SK-N-SH (cell line): ENCODE data around the gene ZC3H13. TPM values are rescaled to one million over a fixed set of nuclear protein-coding genes. Genes with fewer than 3 reads are reported as not detected.

Experiments used
- CTCF ChIA-PET: fragments of 300-600, 350-600 bp; formaldehyde crosslinking; extraction: SDS; loops from one replicate; lab custom pipeline; 2021; lab: Yijun Ruan, JAX
- POLR2A ChIA-PET: fragments of 350-600 bp; sonication (Branson Sonifier 250); formaldehyde crosslinking; extraction: SDS; loops from one replicate; lab custom pipeline; 2020; ENCODE audit warnings: antibody characterized with exemption, inconsistent platforms; lab: Yijun Ruan, JAX
- DNase-seq: peaks from one replicate; pipeline ENCODE4 v3.0.0; 2012
- H2AFZ ChIP-seq: fragments of 200-600 bp; sonication (generic); 2 replicates; pipeline ENCODE4 v1.8.1; 2016; ENCODE audit warnings: antibody characterized with exemption, mild to moderate bottlenecking, low read depth
- H3F3A ChIP-seq: fragments of 200-600 bp; sonication (generic); replicated peaks from 2 replicates; pipeline ENCODE3; 2016; ENCODE audit warnings: antibody characterized with exemption, mild to moderate bottlenecking; ENCODE audit not compliant: insufficient read depth
- H3K27ac ChIP-seq, 2 experiments: fragments of 200-500 bp in 1 of 2; fragments of 200-600 bp in 1 of 2; sonication (Bioruptor generic) in 1 of 2; sonication (generic), shearing (Covaris generic) in 1 of 2; 2 replicates each; pipeline versions ENCODE4 v1.5.1 to v1.6.1; 2014 to 2016; ENCODE audit warnings: low read depth in 2 of 2, inconsistent platforms in 1 of 2, low read length in 1 of 2, mild to moderate bottlenecking in 1 of 2, mixed read lengths in 1 of 2
- H3K27me3 ChIP-seq: fragments of 200-600 bp; sonication (generic), shearing (Covaris generic); 2 replicates; pipeline ENCODE4 v1.6.1; 2016; ENCODE audit warnings: mixed run types; ENCODE audit not compliant: insufficient read depth
- H3K36me3 ChIP-seq, 2 experiments: fragments of 200-500 bp in 1 of 2; fragments of 200-600 bp in 1 of 2; sonication (Bioruptor generic) in 1 of 2; sonication (generic) in 1 of 2; replicated peaks in 1 of 2; 2 replicates each; pipeline versions ENCODE3 to v1.5.1; 2014 to 2016; ENCODE audit warnings: low read length in 1 of 2, mild to moderate bottlenecking in 1 of 2; ENCODE audit not compliant: insufficient read depth in 2 of 2, control insufficient read depth in 1 of 2
- H3K4me1 ChIP-seq, 2 experiments: fragments of 200-500 bp in 1 of 2; fragments of 200-600 bp in 1 of 2; sonication (Bioruptor generic) in 1 of 2; sonication (generic), shearing (Covaris generic) in 1 of 2; 2 replicates each; pipeline versions ENCODE4 v1.5.1 to v1.6.1; 2014 to 2016; ENCODE audit warnings: low read depth in 1 of 2, low read length in 1 of 2, mixed run types in 1 of 2; ENCODE audit not compliant: insufficient read depth in 2 of 2, control insufficient read depth in 1 of 2
- H3K4me2 ChIP-seq: fragments of 200-600 bp; sonication (generic), shearing (Covaris generic); 2 replicates; pipeline ENCODE4 v1.6.1; 2017; ENCODE audit warnings: mixed run types
- H3K4me3 ChIP-seq, 2 experiments: fragments of 200-500 bp in 1 of 2; fragments of 200-600 bp in 1 of 2; sonication (Bioruptor generic) in 1 of 2; sonication (generic), shearing (Covaris generic) in 1 of 2; 2 replicates each; pipeline versions ENCODE4 v1.5.1 to v1.8.1; 2014 to 2016; ENCODE audit warnings: low read depth in 2 of 2, inconsistent platforms in 1 of 2, low read length in 1 of 2, mild to moderate bottlenecking in 1 of 2, mixed read lengths in 1 of 2, moderate library complexity in 1 of 2
- H3K79me2 ChIP-seq: fragments of 200-600 bp; sonication (generic); 2 replicates; pipeline ENCODE4 v1.8.1; 2017; ENCODE audit warnings: mild to moderate bottlenecking; ENCODE audit not compliant: insufficient read depth
- H3K9ac ChIP-seq: fragments of 200-600 bp; sonication (generic); 2 replicates; pipeline ENCODE4 v1.6.1; 2017; ENCODE audit warnings: mixed run types
- H3K9me2 ChIP-seq: fragments of 200-600 bp; sonication (generic); 2 replicates; pipeline ENCODE4 v1.6.1; 2017; ENCODE audit warnings: mixed run types
- H3K9me3 ChIP-seq: fragments of 200-600 bp; sonication (generic); 2 replicates; pipeline ENCODE4 v1.6.1; 2017; ENCODE audit warnings: mixed run types, mild to moderate bottlenecking, moderate library complexity
- H4K20me1 ChIP-seq: fragments of 200-600 bp; sonication (generic); 2 replicates; pipeline ENCODE4 v1.6.1; 2017; ENCODE audit warnings: mild to moderate bottlenecking, mixed run types; ENCODE audit not compliant: insufficient read depth
- CHD2 ChIP-seq: fragments of 150-350 bp; IDR thresholded peaks from 2 replicates; pipeline ENCODE4 v1.6.1; 2018; ENCODE audit warnings: low read length; ENCODE audit not compliant: partially characterized antibody
- ELF1 ChIP-seq: IDR thresholded peaks from 2 replicates; pipeline ENCODE4 v1.4.0; 2012
- FOXJ3 ChIP-seq: sonication (generic); formaldehyde crosslinking; IDR thresholded peaks from 2 replicates; pipeline ENCODE4 v1.5.1; 2020; ENCODE audit warnings: mild to moderate bottlenecking, missing genetic modification reagents
- FOXM1 ChIP-seq: IDR thresholded peaks from 2 replicates; pipeline ENCODE4 v1.4.0; 2012; ENCODE audit warnings: low read depth, mild to moderate bottlenecking
- GATA2 ChIP-seq: sonication (generic); formaldehyde crosslinking; IDR thresholded peaks from 2 replicates; pipeline ENCODE4 v1.5.0; 2020; ENCODE audit warnings: mild to moderate bottlenecking, missing genetic modification reagents
- MXI1 ChIP-seq: IDR thresholded peaks from 2 replicates; pipeline ENCODE4 v1.6.1; 2012; ENCODE audit warnings: mild to moderate bottlenecking, low read depth, low read length, improper control_type of control experiment
- NRF1 ChIP-seq: IDR thresholded peaks from 2 replicates; pipeline ENCODE4 v1.6.1; 2012; ENCODE audit warnings: low read depth, mild to moderate bottlenecking, low read length
- PBX3 ChIP-seq: IDR thresholded peaks from 2 replicates; pipeline ENCODE4; 2012
- POLR2AphosphoS5 ChIP-seq: IDR thresholded peaks from 2 replicates; pipeline ENCODE4 v1.6.1; 2012; ENCODE audit warnings: low read depth, low read length
- RAD21 ChIP-seq: IDR thresholded peaks from 2 replicates; pipeline ENCODE4 v1.6.1; 2012; ENCODE audit warnings: mild to moderate bottlenecking, low read length
- RXRA ChIP-seq: IDR thresholded peaks from 2 replicates; pipeline ENCODE4 v1.4.0; 2012; ENCODE audit warnings: low read depth, mild to moderate bottlenecking, borderline replicate concordance
- SIN3A ChIP-seq: IDR thresholded peaks from 2 replicates; pipeline ENCODE4 v1.6.1; 2012; ENCODE audit warnings: low read depth, mild to moderate bottlenecking, low read length, moderate library complexity, borderline replicate concordance
- TAF1 ChIP-seq: IDR thresholded peaks from 2 replicates; pipeline ENCODE4 v1.6.1; 2012; ENCODE audit warnings: low read depth, mild to moderate bottlenecking, low read length, moderate library complexity, borderline replicate concordance
- USF2 ChIP-seq: fragments of 150-350 bp; IDR thresholded peaks from 2 replicates; pipeline ENCODE4 v1.6.1; 2017; ENCODE audit warnings: antibody characterized with exemption, low read length, low read depth, borderline replicate concordance
- ZBTB33 ChIP-seq: IDR thresholded peaks from 2 replicates; pipeline ENCODE4 v1.4.0; 2012; ENCODE audit warnings: low read depth, borderline replicate concordance
- WGBS: methylation state at CpG from one replicate; pipeline ENCODE4 v1.1.6; 2017; ENCODE audit warnings: low lambda C conversion rate; 5-methylcytosine and 5-hydroxymethylcytosine counted together
- polyA plus RNA-seq, 3 experiments: library from polyadenylated mRNA; depleted of rRNA; stranded (reverse); fragments of >200 nt; gene quantifications; 2 replicates each; pipeline ENCODE4 v1.2.3, GENCODE V29; 2012
- TF ChIP-seq, protein P1 (sequence below): IDR thresholded peaks from 2 replicates; pipeline ENCODE4 v1.4.0; 2012; ENCODE audit warnings: low read depth
- TF ChIP-seq, protein P2 (sequence below): fragments of 150-350 bp; IDR thresholded peaks from 2 replicates; pipeline ENCODE4 v1.6.1; 2016; ENCODE audit warnings: mild to moderate bottlenecking, low read depth, low read length

ZC3H13 gene
- polyA plus RNA-seq, 1 of the 3 experiments (the other 2 are of a cell fraction): 4.4 TPM

GRCh38 chr13:46038296-46038695, 14.2 kb downstream of the ZC3H13 start:
- H3K36me3 ChIP-seq: peaks cover 54 to 58% of the 10 kb centered on the region in 2 experiments
- H3K4me1 ChIP-seq: no peaks in the 10 kb centered on the region; a peak in 1 of 4 replicates
- H3K9me2 ChIP-seq: no peaks in the 10 kb centered on the region
- ChIA-PET CTCF (interaction anchor here (1.7 kb wide), 1 partner anchor 9 kb away, joined by 4 read pairs; no protein-coding TSS in a partner anchor), POLR2A (no interaction called here)
- no peak overlapping the region for H3K4me2 ChIP-seq
- H3K27me3 ChIP-seq: no peaks in the 10 kb centered on the region
- H3K27ac ChIP-seq: no peak overlapping the region
- peaks cover 7% of the 10 kb centered on the region for H3F3A ChIP-seq
- TF ChIP-seq FOXJ3 (no peak), RXRA (no peak), USF2 (no peak), NRF1 (no peak), RAD21 (no peak), ZBTB33 (no peak), CHD2 (no peak), MXI1 (no peak), PBX3 (no peak), TAF1 (no peak), SIN3A (no peak), ELF1 (no peak), FOXM1 (no peak), GATA2 (no peak), POLR2AphosphoS5 (no peak)
- TF ChIP-seq, protein P1, sequence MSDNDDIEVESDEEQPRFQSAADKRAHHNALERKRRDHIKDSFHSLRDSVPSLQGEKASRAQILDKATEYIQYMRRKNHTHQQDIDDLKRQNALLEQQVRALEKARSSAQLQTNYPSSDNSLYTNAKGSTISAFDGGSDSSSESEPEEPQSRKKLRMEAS: no peak
- TF ChIP-seq, protein P2, sequence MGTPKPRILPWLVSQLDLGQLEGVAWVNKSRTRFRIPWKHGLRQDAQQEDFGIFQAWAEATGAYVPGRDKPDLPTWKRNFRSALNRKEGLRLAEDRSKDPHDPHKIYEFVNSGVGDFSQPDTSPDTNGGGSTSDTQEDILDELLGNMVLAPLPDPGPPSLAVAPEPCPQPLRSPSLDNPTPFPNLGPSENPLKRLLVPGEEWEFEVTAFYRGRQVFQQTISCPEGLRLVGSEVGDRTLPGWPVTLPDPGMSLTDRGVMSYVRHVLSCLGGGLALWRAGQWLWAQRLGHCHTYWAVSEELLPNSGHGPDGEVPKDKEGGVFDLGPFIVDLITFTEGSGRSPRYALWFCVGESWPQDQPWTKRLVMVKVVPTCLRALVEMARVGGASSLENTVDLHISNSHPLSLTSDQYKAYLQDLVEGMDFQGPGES: no peak
- H3K9ac ChIP-seq: no peak overlapping the region
- H3K79me2 ChIP-seq: peaks cover 62% of the 10 kb centered on the region; the same call in 1 of the 2 replicates
- H4K20me1 ChIP-seq: no peaks in the 10 kb centered on the region; the same call in 1 of the 2 replicates
- DNase-seq: no peak
- no peak overlapping the region for H2AFZ ChIP-seq
- whole genome bisulfite sequencing: 97% methylated on average over 4 of the region's 4 CpGs
- H3K9me3 ChIP-seq: no peaks in the 10 kb centered on the region
- no peak overlapping the region for H3K4me3 ChIP-seq
